ENCODE data around the gene OR8G5.

OR8G5 gene

GRCh38 chr11:124285610-124286344 is 29.6 kb downstream of the OR8G5 start:
- Histone ChIP-seq H2AFZ (no peak overlapping the region), H3K4me2 (ENCODE audit: low read length) (no peak overlapping the region), H3K27ac (no peak overlapping the region), H3K79me2 (no peaks in the 10 kb centered on the region), H3K36me3 (ENCODE audit: control insufficient read depth, insufficient read depth, low read length) (no peaks in the 10 kb centered on the region), H3K4me3 (ENCODE audit: low read depth, low read length) (no peak overlapping the region), H3K9me3 (ENCODE audit: control insufficient read depth, low read length) (no peaks in the 10 kb centered on the region), H3K4me1 (no peaks in the 10 kb centered on the region), H3K27me3 (ENCODE audit: control insufficient read depth, insufficient read depth, low read length) (no peaks in the 10 kb centered on the region), H3K9ac (no peak overlapping the region)
- TF ChIP-seq, protein P1, sequence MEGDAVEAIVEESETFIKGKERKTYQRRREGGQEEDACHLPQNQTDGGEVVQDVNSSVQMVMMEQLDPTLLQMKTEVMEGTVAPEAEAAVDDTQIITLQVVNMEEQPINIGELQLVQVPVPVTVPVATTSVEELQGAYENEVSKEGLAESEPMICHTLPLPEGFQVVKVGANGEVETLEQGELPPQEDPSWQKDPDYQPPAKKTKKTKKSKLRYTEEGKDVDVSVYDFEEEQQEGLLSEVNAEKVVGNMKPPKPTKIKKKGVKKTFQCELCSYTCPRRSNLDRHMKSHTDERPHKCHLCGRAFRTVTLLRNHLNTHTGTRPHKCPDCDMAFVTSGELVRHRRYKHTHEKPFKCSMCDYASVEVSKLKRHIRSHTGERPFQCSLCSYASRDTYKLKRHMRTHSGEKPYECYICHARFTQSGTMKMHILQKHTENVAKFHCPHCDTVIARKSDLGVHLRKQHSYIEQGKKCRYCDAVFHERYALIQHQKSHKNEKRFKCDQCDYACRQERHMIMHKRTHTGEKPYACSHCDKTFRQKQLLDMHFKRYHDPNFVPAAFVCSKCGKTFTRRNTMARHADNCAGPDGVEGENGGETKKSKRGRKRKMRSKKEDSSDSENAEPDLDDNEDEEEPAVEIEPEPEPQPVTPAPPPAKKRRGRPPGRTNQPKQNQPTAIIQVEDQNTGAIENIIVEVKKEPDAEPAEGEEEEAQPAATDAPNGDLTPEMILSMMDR (IDR thresholded peaks at IDR 0.05) = no peak

DNA sequence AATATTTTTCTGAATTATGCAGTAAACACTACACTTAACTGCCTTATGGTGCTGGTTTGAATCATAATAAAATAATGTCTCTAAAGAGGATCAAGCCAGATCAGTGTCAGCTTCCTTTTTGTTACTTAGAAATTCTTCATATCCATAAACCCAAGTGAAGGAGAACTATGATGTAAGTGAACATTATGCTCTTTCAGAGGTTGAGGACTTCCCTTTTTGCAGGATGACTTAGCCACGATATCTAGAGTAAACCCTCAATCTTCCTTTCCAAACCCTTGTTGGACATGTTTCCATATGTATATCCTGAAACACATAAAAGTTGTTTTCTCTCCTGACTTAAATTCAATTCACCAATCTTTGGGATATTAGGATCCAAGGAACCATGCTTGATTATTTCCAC is 38.5 kb downstream of the OR8G5 start:
- Histone ChIP-seq H3K9me3 (ENCODE audit: control insufficient read depth, low read length) (no peaks in the 10 kb centered on the region), H3K79me2 (no peaks in the 10 kb centered on the region), H2AFZ (no peak overlapping the region), H3K36me3 (ENCODE audit: control insufficient read depth, insufficient read depth, low read length) (no peaks in the 10 kb centered on the region), H3K27me3 (ENCODE audit: control insufficient read depth, insufficient read depth, low read length) (no peaks in the 10 kb centered on the region), H3K4me1 (no peaks in the 10 kb centered on the region), H3K4me2 (ENCODE audit: low read length) (no peak overlapping the region), H3K9ac (no peak overlapping the region), H3K27ac (no peak overlapping the region), H3K4me3 (ENCODE audit: low read depth, low read length) (no peak overlapping the region)
- TF ChIP-seq, protein P1 (IDR thresholded peaks at IDR 0.05) = no peak

DNA sequence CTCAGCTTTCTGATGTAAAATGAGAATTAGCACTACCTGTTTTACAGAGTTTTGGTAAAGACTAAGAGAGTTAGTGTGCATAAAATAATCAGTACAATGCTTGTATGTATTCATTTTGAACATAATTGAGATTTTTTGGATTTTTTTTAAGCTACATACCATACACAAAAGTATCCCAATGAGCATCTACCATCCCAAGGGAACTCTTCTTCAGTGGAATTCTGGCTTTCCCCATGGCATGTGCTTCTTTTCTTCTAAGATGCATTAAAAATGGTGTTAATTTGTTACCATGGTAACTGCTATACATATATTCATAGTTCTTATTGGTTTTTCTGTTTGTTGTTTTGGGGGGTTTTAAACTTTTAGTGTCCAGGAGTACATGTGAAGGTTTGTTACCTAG is 39.8 kb downstream of the OR8G5 start:
- TF ChIP-seq, protein P1 (IDR thresholded peaks at IDR 0.05) = no peak

GRCh38 chr11:124297921-124298320 is 41.7 kb downstream of the OR8G5 start:
- Histone ChIP-seq H3K9me3 (ENCODE audit: control insufficient read depth, low read length) (no peaks in the 10 kb centered on the region), H3K79me2 (no peaks in the 10 kb centered on the region), H3K27ac (no peak overlapping the region), H3K36me3 (ENCODE audit: control insufficient read depth, insufficient read depth, low read length) (no peaks in the 10 kb centered on the region), H3K4me2 (ENCODE audit: low read length) (no peak overlapping the region), H3K4me1 (no peaks in the 10 kb centered on the region), H3K4me3 (ENCODE audit: low read depth, low read length) (no peak overlapping the region), H3K27me3 (ENCODE audit: control insufficient read depth, insufficient read depth, low read length) (no peaks in the 10 kb centered on the region), H3K9ac (no peak overlapping the region), H2AFZ (no peak overlapping the region)
- TF ChIP-seq, protein P1 (IDR thresholded peaks at IDR 0.05) = no peak

More for the DNA sequence above, 39.8 kb downstream of the OR8G5 start:
- Histone ChIP-seq H3K4me2 (ENCODE audit: low read length) (no peak overlapping the region), H3K9me3 (ENCODE audit: control insufficient read depth, low read length) (no peaks in the 10 kb centered on the region), H3K4me1 (no peaks in the 10 kb centered on the region), H2AFZ (no peak overlapping the region), H3K4me3 (ENCODE audit: low read depth, low read length) (no peak overlapping the region), H3K27ac (no peak overlapping the region), H3K9ac (no peak overlapping the region), H3K27me3 (ENCODE audit: control insufficient read depth, insufficient read depth, low read length) (no peaks in the 10 kb centered on the region), H3K79me2 (no peaks in the 10 kb centered on the region), H3K36me3 (ENCODE audit: control insufficient read depth, insufficient read depth, low read length) (no peaks in the 10 kb centered on the region)

DNA sequence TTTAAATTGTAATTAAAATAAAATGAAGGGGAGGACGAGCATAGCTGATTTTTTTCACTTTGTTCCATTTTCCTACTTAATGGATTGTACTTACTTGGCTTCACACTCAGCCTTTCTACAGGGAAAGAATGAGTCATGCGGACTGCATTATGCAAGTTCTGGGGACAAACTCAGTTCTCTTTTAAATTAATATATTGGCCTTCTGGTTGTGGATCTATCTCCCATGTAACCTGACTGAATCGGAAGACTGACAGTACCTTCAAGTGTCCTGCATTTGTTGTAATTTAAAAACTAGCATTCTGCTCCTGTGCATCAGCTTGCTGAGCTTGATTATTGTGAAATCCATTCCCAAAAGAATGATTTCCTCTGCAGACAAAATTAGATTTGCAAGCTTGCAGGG is 45.4 kb downstream of the OR8G5 start:
- Histone ChIP-seq H3K27me3 (ENCODE audit: control insufficient read depth, insufficient read depth, low read length) (no peaks in the 10 kb centered on the region), H3K4me2 (ENCODE audit: low read length) (no peak overlapping the region), H3K36me3 (ENCODE audit: control insufficient read depth, insufficient read depth, low read length) (no peaks in the 10 kb centered on the region), H3K9ac (no peak overlapping the region), H2AFZ (no peak overlapping the region), H3K27ac (no peak overlapping the region), H3K79me2 (no peaks in the 10 kb centered on the region), H3K4me1 (no peaks in the 10 kb centered on the region), H3K4me3 (ENCODE audit: low read depth, low read length) (no peak overlapping the region), H3K9me3 (ENCODE audit: control insufficient read depth, low read length) (no peaks in the 10 kb centered on the region)
- TF ChIP-seq, protein P1 (IDR thresholded peaks at IDR 0.05) = no peak
